ENCODE measurements around the gene RHO. TPM values are rescaled to one million over a fixed set of nuclear protein-coding genes. Genes with fewer than 3 reads are reported as not detected.
A peak's percentile ranks its signal among the peaks of the same experiment; 100 is the strongest.

The RHO gene
- total and polyA plus RNA-seq, 2 donors (not counting 1 experiment from before 2014, with no cell fraction given), result 0.10 TPM; not detected in 1

DNA sequence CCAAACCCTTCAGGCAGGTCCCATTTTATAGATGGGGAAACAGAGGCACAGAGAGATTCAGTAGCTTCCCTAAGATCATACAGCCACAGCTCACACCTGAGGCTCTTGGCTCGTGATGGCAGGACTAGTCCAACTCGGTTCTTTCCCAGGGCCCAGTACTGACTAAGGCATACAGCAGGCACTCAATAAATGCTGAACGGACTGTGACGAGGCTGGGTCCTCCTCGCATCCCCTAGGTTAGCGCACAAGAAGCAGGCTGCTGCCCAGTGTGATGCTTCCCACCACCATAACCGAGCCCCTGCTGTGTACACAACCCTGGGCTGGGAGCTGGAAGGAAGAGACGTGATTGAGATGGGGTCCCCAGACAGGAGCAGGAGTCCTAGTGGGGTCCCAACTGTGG is 53.2 kb downstream of the RHO start:
- Histone ChIP-seq H2AFZ (ENCODE audit: insufficient read depth, low read depth, low read length, poor library complexity, severe bottlenecking) (no peak overlapping the region), H3K79me2 (ENCODE audit: control insufficient read depth, insufficient read depth, low read length) (no peaks in the 10 kb centered on the region), H3K4me1 (ENCODE audit: control insufficient read depth in 2 of 2, insufficient read depth in 2 of 2, low read length in 2 of 2) (peaks cover 24 to 36% of the 10 kb centered on the region in 2 donors), H3K4me3 (ENCODE audit: control extremely low read depth in 1 of 5, extremely low read depth in 1 of 5, insufficient read depth in 1 of 5, low read depth in 2 of 5, low read length in 4 of 5) (no peak overlapping the region), H3K36me3 (replicated peaks in 1 of 2; ENCODE audit: control extremely low read depth in 1 of 2, control insufficient read depth in 1 of 2, extremely low read depth in 1 of 2, insufficient read depth in 2 of 2, low read length in 1 of 2) (no peaks in the 10 kb centered on the region), H3K27me3 (replicated peaks in 1 of 4; ENCODE audit: control extremely low read depth in 1 of 4, control insufficient read depth in 3 of 4, insufficient read depth in 4 of 4, low read length in 3 of 4) (no peaks in the 10 kb centered on the region), H3K4me2 (replicated peaks; ENCODE audit: low read depth, low read length, poor library complexity, severe bottlenecking) (no peak overlapping the region), H3K9ac (ENCODE audit: low read length) (no peak overlapping the region), H3K27ac (ENCODE audit: low read length in 2 of 2) (no peak overlapping the region), H3K9me3 (ENCODE audit: control extremely low read depth in 1 of 3, control insufficient read depth in 2 of 3, insufficient read depth in 1 of 3, low read length in 2 of 3) (no peaks in the 10 kb centered on the region), H4K20me1 (ENCODE audit: control insufficient read depth, insufficient read depth, low read length, poor library complexity, severe bottlenecking) (no peaks in the 10 kb centered on the region)
- no peaks in the 10 kb centered on the region for H3K9me3 Mint-ChIP-seq (ENCODE audit: insufficient read depth)
- ATAC-seq (ENCODE audit: low read depth) (no peak), DNase-seq (no peak)
- ChIA-PET CTCF (no interaction called here), POLR2A (no interaction called here)
- intact Hi-C loops (cut with micrococcal nuclease), result no loop called here
- H3K4me1 Mint-ChIP-seq, result peaks cover 39% of the 10 kb centered on the region
- 98% methylated on average over 7 of the region's 8 CpGs for WGBS (ENCODE audit: insufficient coverage)
- peak overlapping the region; percentile 76 for H3K27ac Mint-ChIP-seq
- no peaks in the 10 kb centered on the region for H3K27me3 Mint-ChIP-seq
- TF ChIP-seq, protein P1, sequence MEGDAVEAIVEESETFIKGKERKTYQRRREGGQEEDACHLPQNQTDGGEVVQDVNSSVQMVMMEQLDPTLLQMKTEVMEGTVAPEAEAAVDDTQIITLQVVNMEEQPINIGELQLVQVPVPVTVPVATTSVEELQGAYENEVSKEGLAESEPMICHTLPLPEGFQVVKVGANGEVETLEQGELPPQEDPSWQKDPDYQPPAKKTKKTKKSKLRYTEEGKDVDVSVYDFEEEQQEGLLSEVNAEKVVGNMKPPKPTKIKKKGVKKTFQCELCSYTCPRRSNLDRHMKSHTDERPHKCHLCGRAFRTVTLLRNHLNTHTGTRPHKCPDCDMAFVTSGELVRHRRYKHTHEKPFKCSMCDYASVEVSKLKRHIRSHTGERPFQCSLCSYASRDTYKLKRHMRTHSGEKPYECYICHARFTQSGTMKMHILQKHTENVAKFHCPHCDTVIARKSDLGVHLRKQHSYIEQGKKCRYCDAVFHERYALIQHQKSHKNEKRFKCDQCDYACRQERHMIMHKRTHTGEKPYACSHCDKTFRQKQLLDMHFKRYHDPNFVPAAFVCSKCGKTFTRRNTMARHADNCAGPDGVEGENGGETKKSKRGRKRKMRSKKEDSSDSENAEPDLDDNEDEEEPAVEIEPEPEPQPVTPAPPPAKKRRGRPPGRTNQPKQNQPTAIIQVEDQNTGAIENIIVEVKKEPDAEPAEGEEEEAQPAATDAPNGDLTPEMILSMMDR (IDR thresholded peaks at IDR 0.05), result no peak
- no peak for TF ChIP-seq EZH2 (IDR thresholded peaks at IDR 0.05; ENCODE audit: borderline replicate concordance, insufficient read depth, low read depth, low read length, poor library complexity, severe bottlenecking)
- H3K4me3 Mint-ChIP-seq, result no peak overlapping the region

DNA sequence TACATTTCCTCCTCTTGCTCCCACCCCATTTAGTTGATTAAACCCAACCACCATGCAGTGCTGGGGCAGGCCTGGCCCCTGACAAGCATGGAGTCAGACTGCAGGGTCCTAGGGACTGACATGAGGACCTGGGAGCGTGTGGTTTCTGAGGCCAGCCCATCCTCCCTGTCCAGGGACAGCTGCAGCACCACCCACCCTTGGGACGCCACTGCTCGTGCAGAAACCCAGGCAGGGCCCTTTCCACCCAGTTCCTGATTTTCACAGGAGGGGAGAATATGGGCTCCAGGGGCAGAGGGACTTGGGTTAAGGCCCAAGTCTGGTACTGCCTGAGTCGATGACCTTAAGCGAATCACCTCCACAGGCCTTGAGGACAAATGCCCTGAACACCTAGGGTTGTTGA is 54.4 kb downstream of the RHO start:
- H3K4me3 Mint-ChIP-seq, result no peak overlapping the region
- no peak overlapping the region for H3K4me2 ChIP-seq (replicated peaks; ENCODE audit: low read depth, low read length, poor library complexity, severe bottlenecking)
- H3K4me3 ChIP-seq (ENCODE audit: control extremely low read depth in 1 of 5, extremely low read depth in 1 of 5, insufficient read depth in 1 of 5, low read depth in 2 of 5, low read length in 4 of 5), result no peak overlapping the region
- H2AFZ ChIP-seq (ENCODE audit: insufficient read depth, low read depth, low read length, poor library complexity, severe bottlenecking), result no peak overlapping the region
- no peaks in the 10 kb centered on the region for H4K20me1 ChIP-seq (ENCODE audit: control insufficient read depth, insufficient read depth, low read length, poor library complexity, severe bottlenecking)
- H3K27ac Mint-ChIP-seq, result peak overlapping the region; percentile 48
- H3K27ac ChIP-seq (ENCODE audit: low read length in 2 of 2), result no peak overlapping the region
- ChIA-PET CTCF (interaction anchor here (1.7 kb wide), 1 partner anchor 92 kb away, joined by 4 read pairs; no protein-coding TSS in a partner anchor), POLR2A (no interaction called here)
- no peaks in the 10 kb centered on the region for H3K9me3 Mint-ChIP-seq (ENCODE audit: insufficient read depth)
- WGBS (ENCODE audit: insufficient coverage), result 89% methylated on average over 3 of the region's 5 CpGs
- no peaks in the 10 kb centered on the region for H3K27me3 ChIP-seq (replicated peaks in 1 of 4; ENCODE audit: control extremely low read depth in 1 of 4, control insufficient read depth in 3 of 4, insufficient read depth in 4 of 4, low read length in 3 of 4)
- intact Hi-C loops (cut with micrococcal nuclease), result no loop called here
- peaks cover 28% of the 10 kb centered on the region for H3K4me1 Mint-ChIP-seq
- H3K27me3 Mint-ChIP-seq, result no peaks in the 10 kb centered on the region
- ATAC-seq (ENCODE audit: low read depth) (no peak), DNase-seq (no peak)
- H3K9me3 ChIP-seq (ENCODE audit: control extremely low read depth in 1 of 3, control insufficient read depth in 2 of 3, insufficient read depth in 1 of 3, low read length in 2 of 3), result peaks cover 0 to 1% (median 0%) of the 10 kb centered on the region in 3 donors
- H3K79me2 ChIP-seq (ENCODE audit: control insufficient read depth, insufficient read depth, low read length), result no peaks in the 10 kb centered on the region
- peaks cover 13 to 24% of the 10 kb centered on the region in 2 donors for H3K4me1 ChIP-seq (ENCODE audit: control insufficient read depth in 2 of 2, insufficient read depth in 2 of 2, low read length in 2 of 2)
- H3K36me3 ChIP-seq (replicated peaks in 1 of 2; ENCODE audit: control extremely low read depth in 1 of 2, control insufficient read depth in 1 of 2, extremely low read depth in 1 of 2, insufficient read depth in 2 of 2, low read length in 1 of 2), result no peaks in the 10 kb centered on the region
- TF ChIP-seq, protein P1 (IDR thresholded peaks at IDR 0.05), result no peak
- no peak for TF ChIP-seq EZH2 (IDR thresholded peaks at IDR 0.05; ENCODE audit: borderline replicate concordance, insufficient read depth, low read depth, low read length, poor library complexity, severe bottlenecking)
- H3K9ac ChIP-seq (ENCODE audit: low read length), result no peak overlapping the region

Data from B cell (primary cell).